Measurements from ENCODE around the gene NCKAP5.

Gene NCKAP5

GRCh38 chr2:132731441-132731840, 836.8 kb downstream of the NCKAP5 start:
- no peak for DNase-seq
- Histone ChIP-seq H3K4me3 (ENCODE audit: low read depth, low read length) (no peak overlapping the region), H3K27me3 (replicated peaks) (no peaks in the 10 kb centered on the region), H3K27ac (no peak overlapping the region), H3K36me3 (replicated peaks) (no peaks in the 10 kb centered on the region)
- in situ Hi-C loops (cut with HindIII; ENCODE audit: low pct_ligation_motif_present, low sequenced_read_pairs) = no loop called here
- no peak for TF ChIP-seq CTCF (IDR thresholded peaks at IDR 0.05; ENCODE audit: low read depth, low read length, missing control alignments)

- no peaks in the 10 kb centered on the region for H3K36me3 ChIP-seq (replicated peaks)
- H3K27ac ChIP-seq = no peak overlapping the region
- H3K4me3 ChIP-seq (ENCODE audit: low read depth, low read length) = no peak overlapping the region
- TF ChIP-seq CTCF (IDR thresholded peaks at IDR 0.05; ENCODE audit: low read depth, low read length, missing control alignments) = no peak
- in situ Hi-C loops (cut with HindIII; ENCODE audit: low pct_ligation_motif_present, low sequenced_read_pairs) = no loop called here
- H3K27me3 ChIP-seq (replicated peaks) = no peaks in the 10 kb centered on the region
- DNase-seq = no peak
Observed at GRCh38 chr2:132730611-132731010, 837.7 kb downstream of the NCKAP5 start.

GRCh38 chr2:132729522-132729921, 838.7 kb downstream of the NCKAP5 start:
- Histone ChIP-seq H3K27ac (no peak overlapping the region), H3K4me3 (ENCODE audit: low read depth, low read length) (no peak overlapping the region), H3K27me3 (replicated peaks) (no peaks in the 10 kb centered on the region), H3K36me3 (replicated peaks) (no peaks in the 10 kb centered on the region)
- no peak for DNase-seq
- no peak for TF ChIP-seq CTCF (IDR thresholded peaks at IDR 0.05; ENCODE audit: low read depth, low read length, missing control alignments)
- in situ Hi-C loops (cut with HindIII; ENCODE audit: low pct_ligation_motif_present, low sequenced_read_pairs) = no loop called here

DNA sequence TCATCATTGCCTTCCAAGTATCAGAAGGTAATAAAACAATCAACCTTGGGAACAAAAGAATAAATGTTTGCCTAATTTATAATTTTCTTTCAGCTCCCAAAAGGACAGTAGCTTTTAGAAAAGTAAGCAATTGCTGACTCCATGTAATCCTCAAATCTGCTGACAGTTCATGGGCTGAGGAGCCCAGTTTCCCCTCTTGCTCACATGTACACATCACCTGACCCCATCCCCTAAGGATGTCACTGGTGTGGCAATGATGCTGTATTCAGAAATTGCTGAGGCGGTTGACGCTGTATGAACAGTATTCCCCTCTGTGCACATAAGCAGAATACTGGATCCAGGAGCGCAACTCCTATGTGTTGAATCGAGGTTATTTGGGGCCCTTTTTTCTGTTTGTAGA, 842.1 kb downstream of the NCKAP5 start:
- no peaks in the 10 kb centered on the region for H3K27me3 ChIP-seq (replicated peaks)
- no peak for TF ChIP-seq CTCF (IDR thresholded peaks at IDR 0.05; ENCODE audit: low read depth, low read length, missing control alignments)
- DNase-seq = no peak
- no peak overlapping the region for H3K27ac ChIP-seq
- no peaks in the 10 kb centered on the region for H3K36me3 ChIP-seq (replicated peaks)
- no peak overlapping the region for H3K4me3 ChIP-seq (ENCODE audit: low read depth, low read length)
- in situ Hi-C loops (cut with HindIII; ENCODE audit: low pct_ligation_motif_present, low sequenced_read_pairs) = no loop called here

- DNase-seq = no peak
- in situ Hi-C loops (cut with HindIII; ENCODE audit: low pct_ligation_motif_present, low sequenced_read_pairs) = no loop called here
- H3K27ac ChIP-seq = no peak overlapping the region
- no peaks in the 10 kb centered on the region for H3K27me3 ChIP-seq (replicated peaks)
- no peaks in the 10 kb centered on the region for H3K36me3 ChIP-seq (replicated peaks)
- TF ChIP-seq CTCF (IDR thresholded peaks at IDR 0.05; ENCODE audit: low read depth, low read length, missing control alignments) = no peak
- H3K4me3 ChIP-seq (ENCODE audit: low read depth, low read length) = no peak overlapping the region
Observed at GRCh38 chr2:132725748-132726147, 842.5 kb downstream of the NCKAP5 start.

DNA sequence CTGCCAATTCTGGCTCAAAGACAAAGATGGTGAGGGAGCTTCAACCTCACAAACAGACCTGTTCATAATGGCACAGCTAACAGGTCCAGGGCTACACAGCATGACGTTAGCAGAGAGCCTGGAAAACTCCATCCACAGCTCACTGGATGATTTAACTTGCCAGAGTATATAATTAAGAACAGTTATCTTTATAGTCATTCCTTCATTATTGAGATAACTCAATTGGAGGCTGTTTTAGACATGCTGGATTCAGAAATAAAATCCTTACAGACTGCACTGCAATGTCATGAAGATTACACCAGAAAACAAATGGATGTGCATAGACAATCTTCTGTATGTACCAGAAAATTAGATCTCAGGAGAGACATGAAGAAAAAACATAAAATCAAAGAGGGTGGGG, 843.1 kb downstream of the NCKAP5 start:
- H3K36me3 ChIP-seq (replicated peaks) = no peaks in the 10 kb centered on the region
- in situ Hi-C loops (cut with HindIII; ENCODE audit: low pct_ligation_motif_present, low sequenced_read_pairs) = no loop called here
- no peak for TF ChIP-seq CTCF (IDR thresholded peaks at IDR 0.05; ENCODE audit: low read depth, low read length, missing control alignments)

More for the DNA sequence above, 843.1 kb downstream of the NCKAP5 start:
- DNase-seq = no peak
- no peak overlapping the region for H3K27ac ChIP-seq
- no peaks in the 10 kb centered on the region for H3K27me3 ChIP-seq (replicated peaks)
- no peak overlapping the region for H3K4me3 ChIP-seq (ENCODE audit: low read depth, low read length)

Measured in brain microvascular endothelial cell (primary cell).